GM23338 (cell line): ENCODE results near the gene MAP3K9. TPM values are rescaled to one million over a fixed set of nuclear protein-coding genes. Genes with fewer than 3 reads are reported as not detected.

Experiments used
- ATAC-seq: fragments of 200-7000 bp; cut with Tn5 transposase; 3 replicates; pipeline ENCODE4 v1.9.1; 2020
- DNase-seq: peaks from one replicate; pipeline ENCODE4 v3.0.0-alpha.2; 2015; ENCODE audit warnings: low spot score
- H2AFZ ChIP-seq: fragments of 200-600 bp; sonication (generic); 2 replicates; pipeline ENCODE4 v1.8.0; 2016; ENCODE audit warnings: antibody characterized with exemption, mild to moderate bottlenecking, moderate library complexity
- H3F3A ChIP-seq: fragments of 200-600 bp; sonication (generic); replicated peaks from 2 replicates; pipeline ENCODE4 v1.8.0; 2017; ENCODE audit warnings: antibody characterized with exemption, mixed run types, low read depth
- H3K27ac ChIP-seq: fragments of 200-600 bp; sonication (generic); 2 replicates; pipeline ENCODE4 v1.6.1; 2016; ENCODE audit warnings: low read depth
- H3K27me3 ChIP-seq: fragments of 200-600 bp; sonication (generic); 2 replicates; pipeline ENCODE4 v1.8.0; 2016; ENCODE audit warnings: mild to moderate bottlenecking, mixed run types, moderate library complexity; ENCODE audit not compliant: insufficient read depth
- H3K36me3 ChIP-seq: fragments of 200-600 bp; sonication (generic); 2 replicates; pipeline ENCODE4 v1.8.0; 2016; ENCODE audit warnings: mild to moderate bottlenecking; ENCODE audit not compliant: insufficient read depth
- H3K4me1 ChIP-seq: fragments of 200-600 bp; sonication (generic); 2 replicates; pipeline ENCODE4 v1.8.0; 2016; ENCODE audit warnings: mild to moderate bottlenecking, moderate library complexity; ENCODE audit not compliant: insufficient read depth
- H3K4me2 ChIP-seq: fragments of 200-600 bp; sonication (generic); 2 replicates; pipeline ENCODE4 v1.7.1; 2017; ENCODE audit warnings: mixed run types
- H3K4me3 ChIP-seq: fragments of 200-600 bp; sonication (generic); 2 replicates; pipeline ENCODE4 v1.6.1; 2016; ENCODE audit warnings: mixed run types
- H3K79me2 ChIP-seq: fragments of 200-600 bp; sonication (generic); replicated peaks from 2 replicates; pipeline ENCODE4 v1.8.0; 2017; ENCODE audit warnings: mild to moderate bottlenecking; ENCODE audit not compliant: insufficient read depth
- H3K9me2 ChIP-seq: fragments of 200-600 bp; sonication (generic); 2 replicates; pipeline ENCODE4 v1.8.0; 2017; ENCODE audit not compliant: insufficient read depth
- H4K20me1 ChIP-seq: fragments of 200-600 bp; sonication (generic); replicated peaks from 2 replicates; pipeline ENCODE4 v1.8.0; 2017; ENCODE audit warnings: mild to moderate bottlenecking; ENCODE audit not compliant: insufficient read depth
- H3K27ac Mint-ChIP-seq: 2 replicates; pipeline ENCODE4 v1.8.0; 2020; ENCODE audit warnings: inconsistent platforms, mild to moderate bottlenecking, moderate library complexity, mixed read lengths
- H3K27me3 Mint-ChIP-seq: 3 replicates; pipeline ENCODE4 v1.8.0; 2022; ENCODE audit warnings: low read depth, mild to moderate bottlenecking, moderate library complexity, mixed read lengths, inconsistent platforms; ENCODE audit not compliant: insufficient read depth, poor library complexity
- H3K36me3 Mint-ChIP-seq: 3 replicates; pipeline ENCODE4 v1.8.0; 2021; ENCODE audit warnings: low read depth, mild to moderate bottlenecking, inconsistent platforms, moderate library complexity, mixed read lengths
- H3K4me1 Mint-ChIP-seq: 3 replicates; pipeline ENCODE4 v1.8.0; 2020; ENCODE audit warnings: mild to moderate bottlenecking, inconsistent platforms, mixed read lengths
- H3K4me3 Mint-ChIP-seq: 3 replicates; pipeline ENCODE4 v1.8.0; 2021; ENCODE audit warnings: moderate library complexity, mild to moderate bottlenecking, inconsistent platforms, mixed read lengths
- H3K9me3 Mint-ChIP-seq: 3 replicates; pipeline ENCODE4 v1.8.0; 2020; ENCODE audit warnings: moderate library complexity, mild to moderate bottlenecking, inconsistent platforms, mixed read lengths
- CREB1 ChIP-seq: fragments of 250-450 bp; sonication (Bioruptor Pico); IDR thresholded peaks from 2 replicates; pipeline ENCODE4 v1.5.0; 2020; ENCODE audit warnings: low read depth, mild to moderate bottlenecking, moderate library complexity
- ETS1 ChIP-seq: IDR thresholded peaks from 2 replicates; pipeline ENCODE4 v1.6.1; 2016; ENCODE audit warnings: antibody characterized with exemption
- EZH2 ChIP-seq: fragments of 200-600 bp; sonication (generic); IDR thresholded peaks from one replicate; pipeline ENCODE4 v1.8.0; 2017; ENCODE audit warnings: antibody characterized with exemption, mild to moderate bottlenecking, low read depth; ENCODE audit not compliant: unreplicated experiment
- EZH2phosphoT487 ChIP-seq: fragments of 200-600 bp; sonication (generic); IDR thresholded peaks from one replicate; pipeline ENCODE4 v1.8.1; 2018; ENCODE audit warnings: antibody characterized with exemption; ENCODE audit not compliant: unreplicated experiment
- JUNB ChIP-seq: IDR thresholded peaks from one replicate; pipeline ENCODE4 v1.6.1; 2016; ENCODE audit warnings: antibody characterized with exemption; ENCODE audit not compliant: unreplicated experiment
- NANOG ChIP-seq: IDR thresholded peaks from 2 replicates; pipeline ENCODE4 v1.6.1; 2016; ENCODE audit warnings: antibody characterized with exemption, borderline replicate concordance
- POLR2AphosphoS5 ChIP-seq: IDR thresholded peaks from 2 replicates; pipeline ENCODE4 v1.6.1; 2016; ENCODE audit warnings: antibody characterized with exemption, low read depth
- STAT1 ChIP-seq: IDR thresholded peaks from one replicate; pipeline ENCODE4 v1.6.1; 2016; ENCODE audit warnings: antibody characterized with exemption; ENCODE audit not compliant: unreplicated experiment
- ZNF114 ChIP-seq: fragments of 250-450 bp; sonication (Bioruptor Pico); IDR thresholded peaks from 2 replicates; pipeline ENCODE4 v1.5.0; 2020; ENCODE audit warnings: mild to moderate bottlenecking, moderate library complexity
- ZNF331 ChIP-seq: fragments of 250-450 bp; sonication (Bioruptor Pico); IDR thresholded peaks from 2 replicates; pipeline ENCODE4 v1.5.0; 2020; ENCODE audit warnings: low read depth, mild to moderate bottlenecking, moderate library complexity
- polyA plus RNA-seq: library from polyadenylated mRNA; unstranded; fragments of >200 nt; fragmentation: Nextera tagmentation; extraction: Ambion mirVana; gene quantifications from 2 replicates; pipeline ENCODE4 v1.2.1, GENCODE V29; 2016
- total RNA-seq: library from RNA; depleted of rRNA; stranded (reverse); fragments of >200 nt; shearing (Covaris generic); gene quantifications from 2 replicates; pipeline ENCODE4 v1.2.3, GENCODE V29; 2014
- TF ChIP-seq, protein P1 (sequence below), 2 experiments: fragments of 200-600 bp in 1 of 2; sonication (generic) in 1 of 2; conservative IDR thresholded peaks; 2 replicates each; pipeline versions ENCODE4 v1.5.1 to v1.6.1; 2016 to 2017; ENCODE audit warnings: antibody characterized with exemption in 2 of 2, low read depth in 2 of 2, mild to moderate bottlenecking in 2 of 2, moderate library complexity in 1 of 2
- TF ChIP-seq, protein P2 (sequence below): IDR thresholded peaks from one replicate; pipeline ENCODE4 v1.6.1; 2018; ENCODE audit warnings: antibody characterized with exemption; ENCODE audit not compliant: unreplicated experiment
- TF ChIP-seq, protein P3 (sequence below): fragments of 250-450 bp; sonication (Bioruptor Pico); IDR thresholded peaks from 2 replicates; pipeline ENCODE4 v1.5.0; 2020; ENCODE audit warnings: mild to moderate bottlenecking, moderate library complexity

The MAP3K9 gene
- total and polyA plus RNA-seq, 2 experiments from 2014 or later: 5.3 to 30.8 TPM

DNA sequence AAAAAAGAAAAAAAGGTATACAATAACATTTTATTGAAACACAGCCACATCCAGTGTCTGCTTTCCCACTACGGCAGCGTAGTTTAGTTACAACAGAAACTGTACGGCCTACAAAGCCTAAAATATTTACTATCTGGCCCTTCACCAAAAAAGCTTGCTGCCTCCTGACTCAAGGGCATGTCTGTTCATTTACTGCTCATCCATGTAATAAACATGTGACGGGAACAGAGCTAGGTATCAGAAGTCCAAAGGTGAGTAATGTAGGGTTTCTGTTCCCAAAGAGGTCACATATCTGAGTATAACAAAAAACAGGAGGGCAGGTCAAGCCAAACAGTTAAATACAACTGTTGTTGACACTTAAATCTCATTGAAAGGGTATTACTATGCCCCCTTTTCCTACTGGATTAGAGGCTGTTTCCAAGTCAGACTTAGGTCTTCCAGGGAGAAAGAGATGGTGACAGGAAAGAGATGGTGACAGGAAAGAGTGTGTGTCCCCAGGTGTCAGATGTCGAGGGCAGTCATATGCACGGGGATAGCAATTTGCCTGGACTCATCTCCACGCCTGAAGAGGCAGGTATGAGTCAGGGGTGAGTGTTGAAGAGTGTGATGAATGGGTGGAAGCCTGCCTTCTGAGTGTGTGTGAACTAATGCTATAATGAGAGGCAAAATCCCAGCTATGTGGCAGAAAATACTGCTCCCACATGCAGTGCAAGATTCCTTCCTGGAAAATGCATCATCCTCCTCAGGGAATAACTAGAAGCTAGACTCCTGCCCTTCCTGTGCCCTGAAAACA is 77.7 kb downstream of the MAP3K9 start:
- TF ChIP-seq EZH2phosphoT487 (no peak), STAT1 (no peak), JUNB (no peak), POLR2AphosphoS5 (no peak), ZNF114 (CRISPR knock-in tag) (no peak), ETS1 (no peak), CREB1 (CRISPR knock-in tag) (no peak), EZH2 (no peak), ZNF331 (no peak), NANOG (no peak)
- TF ChIP-seq, protein P1, sequence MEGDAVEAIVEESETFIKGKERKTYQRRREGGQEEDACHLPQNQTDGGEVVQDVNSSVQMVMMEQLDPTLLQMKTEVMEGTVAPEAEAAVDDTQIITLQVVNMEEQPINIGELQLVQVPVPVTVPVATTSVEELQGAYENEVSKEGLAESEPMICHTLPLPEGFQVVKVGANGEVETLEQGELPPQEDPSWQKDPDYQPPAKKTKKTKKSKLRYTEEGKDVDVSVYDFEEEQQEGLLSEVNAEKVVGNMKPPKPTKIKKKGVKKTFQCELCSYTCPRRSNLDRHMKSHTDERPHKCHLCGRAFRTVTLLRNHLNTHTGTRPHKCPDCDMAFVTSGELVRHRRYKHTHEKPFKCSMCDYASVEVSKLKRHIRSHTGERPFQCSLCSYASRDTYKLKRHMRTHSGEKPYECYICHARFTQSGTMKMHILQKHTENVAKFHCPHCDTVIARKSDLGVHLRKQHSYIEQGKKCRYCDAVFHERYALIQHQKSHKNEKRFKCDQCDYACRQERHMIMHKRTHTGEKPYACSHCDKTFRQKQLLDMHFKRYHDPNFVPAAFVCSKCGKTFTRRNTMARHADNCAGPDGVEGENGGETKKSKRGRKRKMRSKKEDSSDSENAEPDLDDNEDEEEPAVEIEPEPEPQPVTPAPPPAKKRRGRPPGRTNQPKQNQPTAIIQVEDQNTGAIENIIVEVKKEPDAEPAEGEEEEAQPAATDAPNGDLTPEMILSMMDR (conservative IDR thresholded peaks at IDR 0.05; ENCODE audit: low read depth in 2 of 2): no peak
- TF ChIP-seq, protein P2, sequence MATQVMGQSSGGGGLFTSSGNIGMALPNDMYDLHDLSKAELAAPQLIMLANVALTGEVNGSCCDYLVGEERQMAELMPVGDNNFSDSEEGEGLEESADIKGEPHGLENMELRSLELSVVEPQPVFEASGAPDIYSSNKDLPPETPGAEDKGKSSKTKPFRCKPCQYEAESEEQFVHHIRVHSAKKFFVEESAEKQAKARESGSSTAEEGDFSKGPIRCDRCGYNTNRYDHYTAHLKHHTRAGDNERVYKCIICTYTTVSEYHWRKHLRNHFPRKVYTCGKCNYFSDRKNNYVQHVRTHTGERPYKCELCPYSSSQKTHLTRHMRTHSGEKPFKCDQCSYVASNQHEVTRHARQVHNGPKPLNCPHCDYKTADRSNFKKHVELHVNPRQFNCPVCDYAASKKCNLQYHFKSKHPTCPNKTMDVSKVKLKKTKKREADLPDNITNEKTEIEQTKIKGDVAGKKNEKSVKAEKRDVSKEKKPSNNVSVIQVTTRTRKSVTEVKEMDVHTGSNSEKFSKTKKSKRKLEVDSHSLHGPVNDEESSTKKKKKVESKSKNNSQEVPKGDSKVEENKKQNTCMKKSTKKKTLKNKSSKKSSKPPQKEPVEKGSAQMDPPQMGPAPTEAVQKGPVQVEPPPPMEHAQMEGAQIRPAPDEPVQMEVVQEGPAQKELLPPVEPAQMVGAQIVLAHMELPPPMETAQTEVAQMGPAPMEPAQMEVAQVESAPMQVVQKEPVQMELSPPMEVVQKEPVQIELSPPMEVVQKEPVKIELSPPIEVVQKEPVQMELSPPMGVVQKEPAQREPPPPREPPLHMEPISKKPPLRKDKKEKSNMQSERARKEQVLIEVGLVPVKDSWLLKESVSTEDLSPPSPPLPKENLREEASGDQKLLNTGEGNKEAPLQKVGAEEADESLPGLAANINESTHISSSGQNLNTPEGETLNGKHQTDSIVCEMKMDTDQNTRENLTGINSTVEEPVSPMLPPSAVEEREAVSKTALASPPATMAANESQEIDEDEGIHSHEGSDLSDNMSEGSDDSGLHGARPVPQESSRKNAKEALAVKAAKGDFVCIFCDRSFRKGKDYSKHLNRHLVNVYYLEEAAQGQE: no peak
- TF ChIP-seq, protein P3, sequence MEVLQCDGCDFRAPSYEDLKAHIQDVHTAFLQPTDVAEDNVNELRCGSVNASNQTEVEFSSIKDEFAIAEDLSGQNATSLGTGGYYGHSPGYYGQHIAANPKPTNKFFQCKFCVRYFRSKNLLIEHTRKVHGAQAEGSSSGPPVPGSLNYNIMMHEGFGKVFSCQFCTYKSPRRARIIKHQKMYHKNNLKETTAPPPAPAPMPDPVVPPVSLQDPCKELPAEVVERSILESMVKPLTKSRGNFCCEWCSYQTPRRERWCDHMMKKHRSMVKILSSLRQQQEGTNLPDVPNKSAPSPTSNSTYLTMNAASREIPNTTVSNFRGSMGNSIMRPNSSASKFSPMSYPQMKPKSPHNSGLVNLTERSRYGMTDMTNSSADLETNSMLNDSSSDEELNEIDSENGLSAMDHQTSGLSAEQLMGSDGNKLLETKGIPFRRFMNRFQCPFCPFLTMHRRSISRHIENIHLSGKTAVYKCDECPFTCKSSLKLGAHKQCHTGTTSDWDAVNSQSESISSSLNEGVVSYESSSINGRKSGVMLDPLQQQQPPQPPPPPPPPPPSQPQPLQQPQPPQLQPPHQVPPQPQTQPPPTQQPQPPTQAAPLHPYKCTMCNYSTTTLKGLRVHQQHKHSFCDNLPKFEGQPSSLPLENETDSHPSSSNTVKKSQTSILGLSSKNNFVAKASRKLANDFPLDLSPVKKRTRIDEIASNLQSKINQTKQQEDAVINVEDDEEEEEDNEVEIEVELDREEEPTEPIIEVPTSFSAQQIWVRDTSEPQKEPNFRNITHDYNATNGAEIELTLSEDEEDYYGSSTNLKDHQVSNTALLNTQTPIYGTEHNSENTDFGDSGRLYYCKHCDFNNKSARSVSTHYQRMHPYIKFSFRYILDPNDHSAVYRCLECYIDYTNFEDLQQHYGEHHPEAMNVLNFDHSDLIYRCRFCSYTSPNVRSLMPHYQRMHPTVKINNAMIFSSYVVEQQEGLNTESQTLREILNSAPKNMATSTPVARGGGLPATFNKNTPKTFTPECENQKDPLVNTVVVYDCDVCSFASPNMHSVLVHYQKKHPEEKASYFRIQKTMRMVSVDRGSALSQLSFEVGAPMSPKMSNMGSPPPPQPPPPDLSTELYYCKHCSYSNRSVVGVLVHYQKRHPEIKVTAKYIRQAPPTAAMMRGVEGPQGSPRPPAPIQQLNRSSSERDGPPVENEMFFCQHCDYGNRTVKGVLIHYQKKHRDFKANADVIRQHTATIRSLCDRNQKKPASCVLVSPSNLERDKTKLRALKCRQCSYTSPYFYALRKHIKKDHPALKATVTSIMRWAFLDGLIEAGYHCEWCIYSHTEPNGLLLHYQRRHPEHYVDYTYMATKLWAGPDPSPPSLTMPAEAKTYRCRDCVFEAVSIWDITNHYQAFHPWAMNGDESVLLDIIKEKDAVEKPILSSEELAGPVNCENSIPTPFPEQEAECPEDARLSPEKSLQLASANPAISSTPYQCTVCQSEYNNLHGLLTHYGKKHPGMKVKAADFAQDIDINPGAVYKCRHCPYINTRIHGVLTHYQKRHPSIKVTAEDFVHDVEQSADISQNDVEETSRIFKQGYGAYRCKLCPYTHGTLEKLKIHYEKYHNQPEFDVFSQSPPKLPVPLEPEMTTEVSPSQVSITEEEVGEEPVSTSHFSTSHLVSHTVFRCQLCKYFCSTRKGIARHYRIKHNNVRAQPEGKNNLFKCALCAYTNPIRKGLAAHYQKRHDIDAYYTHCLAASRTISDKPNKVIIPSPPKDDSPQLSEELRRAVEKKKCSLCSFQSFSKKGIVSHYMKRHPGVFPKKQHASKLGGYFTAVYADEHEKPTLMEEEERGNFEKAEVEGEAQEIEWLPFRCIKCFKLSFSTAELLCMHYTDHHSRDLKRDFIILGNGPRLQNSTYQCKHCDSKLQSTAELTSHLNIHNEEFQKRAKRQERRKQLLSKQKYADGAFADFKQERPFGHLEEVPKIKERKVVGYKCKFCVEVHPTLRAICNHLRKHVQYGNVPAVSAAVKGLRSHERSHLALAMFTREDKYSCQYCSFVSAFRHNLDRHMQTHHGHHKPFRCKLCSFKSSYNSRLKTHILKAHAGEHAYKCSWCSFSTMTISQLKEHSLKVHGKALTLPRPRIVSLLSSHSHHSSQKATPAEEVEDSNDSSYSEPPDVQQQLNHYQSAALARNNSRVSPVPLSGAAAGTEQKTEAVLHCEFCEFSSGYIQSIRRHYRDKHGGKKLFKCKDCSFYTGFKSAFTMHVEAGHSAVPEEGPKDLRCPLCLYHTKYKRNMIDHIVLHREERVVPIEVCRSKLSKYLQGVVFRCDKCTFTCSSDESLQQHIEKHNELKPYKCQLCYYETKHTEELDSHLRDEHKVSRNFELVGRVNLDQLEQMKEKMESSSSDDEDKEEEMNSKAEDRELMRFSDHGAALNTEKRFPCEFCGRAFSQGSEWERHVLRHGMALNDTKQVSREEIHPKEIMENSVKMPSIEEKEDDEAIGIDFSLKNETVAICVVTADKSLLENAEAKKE (CRISPR knock-in tag): no peak
- Histone ChIP-seq H3F3A (no peaks in the 10 kb centered on the region), H3K36me3 (peaks cover 14% of the 10 kb centered on the region), H2AFZ (no peak overlapping the region), H3K4me3 (no peak overlapping the region), H3K4me2 (no peak overlapping the region), H3K27ac (no peak overlapping the region), H3K27me3 (no peaks in the 10 kb centered on the region), H3K4me1 (no peaks in the 10 kb centered on the region), H4K20me1 (no peaks in the 10 kb centered on the region), H3K9me2 (no peaks in the 10 kb centered on the region), H3K79me2 (no peaks in the 10 kb centered on the region)
- Mint-ChIP-seq H3K9me3 (no peaks in the 10 kb centered on the region), H3K36me3 (peaks cover 48% of the 10 kb centered on the region), H3K4me3 (no peak overlapping the region), H3K4me1 (no peaks in the 10 kb centered on the region; the same call in 2 of the 3 replicates), H3K27me3 (peaks cover 1% of the 10 kb centered on the region), H3K27ac (no peak overlapping the region)
- ATAC-seq (no peak), DNase-seq (no peak)
